HAP-1 (cell line): ENCODE data around the gene SMARCAL1.
"Not testable (repeated sequence)": the region's sequence is repeated elsewhere in the genome, so short reads cannot be mapped to it uniquely, and the experiment has no call there.

Source experiments
- DNase-seq, 2 experiments: peaks; one replicate each; pipeline ENCODE4 v3.0.0-alpha.2; 2016 to 2020; ENCODE audit warnings: low spot score in 2 of 2
- H3K27me3 ChIP-seq: fragments of 250-450 bp; sonication (Bioruptor Pico); 2 replicates; pipeline ENCODE4 v1.5.1; 2020; ENCODE audit warnings: low read depth, mild to moderate bottlenecking, moderate library complexity
- H3K36me3 ChIP-seq: fragments of 250-450 bp; sonication (Bioruptor Pico); replicated peaks from 2 replicates; pipeline ENCODE4 v1.5.1; 2020; ENCODE audit warnings: mild to moderate bottlenecking
- H3K4me1 ChIP-seq: fragments of 250-450 bp; sonication (Bioruptor Pico); 2 replicates; pipeline ENCODE4 v1.5.1; 2020; ENCODE audit warnings: mild to moderate bottlenecking
- H3K4me3 ChIP-seq: fragments of 250-450 bp; sonication (Bioruptor Pico); 2 replicates; pipeline ENCODE4 v1.5.1; 2020; ENCODE audit warnings: mild to moderate bottlenecking, moderate library complexity
- H3K9me3 ChIP-seq: fragments of 250-450 bp; sonication (Bioruptor Pico); 2 replicates; pipeline ENCODE4 v1.5.1; 2020; ENCODE audit warnings: mild to moderate bottlenecking, moderate library complexity
- in situ Hi-C: fragments of 300-500 bp; cut with MboI; formaldehyde crosslinking; loops from 3 replicates; pipeline ENCODE4 v1.14.3; 2020; ENCODE audit warnings: low sequenced_read_pairs, inconsistent platforms, mixed read lengths

Gene SMARCAL1

DNA sequence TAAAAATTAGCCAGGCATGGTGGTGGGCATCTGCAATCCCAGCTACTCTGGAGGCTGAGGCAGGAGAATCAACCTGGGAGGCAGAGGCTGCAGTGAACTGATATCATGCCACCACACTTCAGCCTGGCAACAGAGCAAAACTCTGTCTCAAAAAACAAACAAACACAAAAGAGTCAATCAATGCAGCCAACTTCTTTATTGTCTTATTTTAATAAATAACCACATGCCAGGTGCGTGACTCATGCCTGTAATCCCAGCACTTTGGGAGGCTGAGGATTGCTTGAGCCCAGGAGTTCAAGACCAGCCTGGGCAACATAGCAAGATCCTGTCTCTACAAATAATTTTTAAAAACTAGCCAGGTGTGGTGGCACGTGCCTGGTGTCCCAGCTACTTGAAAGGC, 27.9 kb upstream of the SMARCAL1 start:
- H3K9me3 ChIP-seq, DNase-seq, H3K4me3 ChIP-seq, H3K4me1 ChIP-seq, in situ Hi-C loops, H3K36me3 ChIP-seq: not testable (repeated sequence)
- H3K27me3 ChIP-seq = peaks cover 13% of the 10 kb centered on the region; the same call in 1 of the 2 replicates

DNA sequence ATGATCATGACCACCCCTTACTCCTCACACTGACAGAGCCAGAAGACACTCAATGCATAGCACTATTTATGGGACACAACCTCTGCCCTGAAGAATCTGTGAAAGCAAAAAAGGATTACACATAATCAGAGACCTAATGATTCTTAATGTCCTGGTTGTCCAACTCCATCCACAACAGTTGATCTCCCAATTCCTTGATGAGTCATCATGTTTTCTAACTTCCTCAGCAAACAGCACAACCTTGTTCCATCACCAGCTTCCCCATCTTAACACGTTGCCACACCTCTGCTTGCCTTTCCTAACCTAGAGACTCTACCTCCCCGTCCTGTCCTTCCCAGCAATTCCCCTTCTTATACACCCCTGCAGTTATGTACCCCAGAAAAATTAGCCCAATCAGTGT, 26.8 kb upstream of the SMARCAL1 start:
- no peaks in the 10 kb centered on the region for H3K36me3 ChIP-seq
- H3K27me3 ChIP-seq = peaks cover 7% of the 10 kb centered on the region; the same call in 1 of the 2 replicates
- DNase-seq = no peak
- no peaks in the 10 kb centered on the region for H3K4me1 ChIP-seq
- no peaks in the 10 kb centered on the region for H3K9me3 ChIP-seq
- in situ Hi-C loops = no loop called here
- H3K4me3 ChIP-seq = no peak overlapping the region

DNA sequence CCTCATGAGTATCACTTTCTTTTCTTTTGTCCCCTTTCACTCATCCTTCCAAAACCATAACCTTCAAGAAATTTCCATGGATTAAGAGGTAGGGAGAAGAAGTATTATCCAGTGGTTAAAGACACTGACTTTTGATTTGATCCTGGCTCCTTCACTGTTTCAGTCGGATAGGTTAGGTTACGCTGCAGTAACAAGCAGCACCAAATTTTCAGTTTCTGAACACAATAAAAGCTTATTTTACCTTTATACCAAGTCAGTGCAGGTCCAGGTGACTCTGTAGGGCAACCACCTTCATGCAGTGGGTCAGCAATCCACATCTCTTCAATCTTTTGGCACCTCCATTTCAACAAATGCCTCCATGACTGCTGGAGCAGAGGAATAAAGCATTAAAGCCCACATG, 25.0 kb upstream of the SMARCAL1 start:
- Histone ChIP-seq H3K4me1 (no peaks in the 10 kb centered on the region), H3K27me3 (peaks cover 4% of the 10 kb centered on the region; the same call in 1 of the 2 replicates), H3K36me3 (no peaks in the 10 kb centered on the region), H3K4me3 (no peak overlapping the region), H3K9me3 (no peaks in the 10 kb centered on the region)
- in situ Hi-C loops = no loop called here
- no peak for DNase-seq

DNA sequence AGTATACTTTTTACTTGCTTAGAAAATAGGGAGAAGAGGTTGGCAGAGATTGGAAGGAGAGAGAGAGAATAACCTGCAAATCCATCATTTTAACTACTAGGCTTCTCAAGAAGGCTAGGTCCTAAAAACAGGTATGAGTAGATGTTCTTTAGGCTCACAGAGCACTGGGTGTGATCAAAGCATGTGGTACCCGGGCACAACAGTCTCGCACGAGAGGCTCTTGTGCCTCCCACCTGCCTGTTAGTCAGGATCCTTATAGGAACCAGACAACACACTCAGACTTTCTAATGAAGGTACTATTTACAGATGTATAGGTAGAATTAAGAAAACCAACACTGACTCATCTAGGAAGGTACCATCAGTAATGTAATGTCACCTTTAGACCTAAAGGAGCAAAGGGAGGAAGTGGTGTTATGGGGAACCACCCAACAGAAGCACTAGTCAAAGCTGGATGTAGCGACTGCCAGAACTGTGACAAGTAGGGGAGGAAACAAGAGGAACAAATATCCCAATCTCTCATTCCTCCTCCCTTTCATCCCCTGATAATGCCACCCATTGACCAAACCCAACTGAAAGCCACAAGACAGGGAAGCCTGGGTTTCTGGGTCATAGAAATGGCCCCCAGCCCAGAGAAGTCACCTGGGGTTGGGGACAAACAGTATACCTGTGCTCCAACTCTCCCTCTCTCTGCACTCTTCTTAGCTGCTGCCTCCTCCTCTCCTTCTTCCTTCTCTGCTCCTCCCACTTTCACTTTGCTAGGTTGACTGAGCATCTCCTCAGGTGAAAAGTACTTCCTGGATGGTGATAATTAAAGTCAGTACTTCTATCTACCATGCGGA, 24.0 kb upstream of the SMARCAL1 start:
- in situ Hi-C loops = no loop called here
- no peak overlapping the region for H3K4me3 ChIP-seq
- peaks cover 4% of the 10 kb centered on the region; the same call in 1 of the 2 replicates for H3K27me3 ChIP-seq
- no peaks in the 10 kb centered on the region for H3K9me3 ChIP-seq
- no peaks in the 10 kb centered on the region for H3K4me1 ChIP-seq
- no peaks in the 10 kb centered on the region for H3K36me3 ChIP-seq
- no peak for DNase-seq

DNA sequence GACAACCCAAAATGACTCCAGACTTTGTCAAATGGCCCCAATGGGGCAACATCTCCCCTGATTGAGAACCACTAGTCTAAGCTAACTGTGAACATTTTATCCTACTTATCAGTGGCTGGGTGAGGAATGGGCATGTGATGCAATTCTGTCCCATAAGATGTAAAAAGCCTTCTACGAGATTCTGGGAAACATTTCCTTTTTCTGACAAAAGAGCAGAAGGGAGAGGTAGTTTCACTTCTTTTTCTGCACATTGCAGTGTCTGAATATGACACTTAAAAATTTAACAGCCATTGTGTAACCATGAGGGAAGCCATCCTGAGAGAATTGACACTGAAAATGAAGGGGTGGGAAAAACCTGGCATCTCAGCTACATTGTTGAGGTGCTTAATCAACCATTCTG, 22.7 kb upstream of the SMARCAL1 start:
- no peaks in the 10 kb centered on the region for H3K9me3 ChIP-seq

DNA sequence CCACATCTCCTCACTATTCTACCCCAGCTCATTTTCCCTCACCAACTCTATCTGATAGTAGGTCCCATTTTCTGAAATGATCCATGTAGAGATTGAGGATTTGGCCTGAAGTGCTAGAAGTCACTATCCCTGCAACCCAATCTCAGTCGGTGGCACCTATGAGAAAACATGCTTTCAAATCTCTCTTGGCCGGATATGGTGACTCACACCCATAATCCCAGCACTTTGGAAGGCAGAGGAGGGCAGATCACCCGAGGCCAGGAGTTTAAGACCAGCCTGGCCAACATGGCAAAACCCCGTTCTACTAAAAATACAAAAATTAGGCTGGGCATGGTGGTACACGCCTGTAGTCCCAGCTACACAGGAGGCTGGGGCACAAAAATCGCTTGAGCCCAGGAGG, 20.9 kb upstream of the SMARCAL1 start:
- Histone ChIP-seq H3K27me3 (peaks cover 3% of the 10 kb centered on the region; the same call in 1 of the 2 replicates), H3K36me3 (no peaks in the 10 kb centered on the region), H3K9me3 (no peaks in the 10 kb centered on the region), H3K4me3 (no peak overlapping the region), H3K4me1 (no peaks in the 10 kb centered on the region)
- no peak for DNase-seq
- in situ Hi-C loops = no loop called here

More for the DNA sequence above, 22.7 kb upstream of the SMARCAL1 start:
- in situ Hi-C loops = no loop called here
- DNase-seq = no peak
- Histone ChIP-seq H3K4me1 (no peaks in the 10 kb centered on the region), H3K27me3 (peaks cover 5% of the 10 kb centered on the region; the same call in 1 of the 2 replicates), H3K4me3 (no peak overlapping the region), H3K36me3 (no peaks in the 10 kb centered on the region)

DNA sequence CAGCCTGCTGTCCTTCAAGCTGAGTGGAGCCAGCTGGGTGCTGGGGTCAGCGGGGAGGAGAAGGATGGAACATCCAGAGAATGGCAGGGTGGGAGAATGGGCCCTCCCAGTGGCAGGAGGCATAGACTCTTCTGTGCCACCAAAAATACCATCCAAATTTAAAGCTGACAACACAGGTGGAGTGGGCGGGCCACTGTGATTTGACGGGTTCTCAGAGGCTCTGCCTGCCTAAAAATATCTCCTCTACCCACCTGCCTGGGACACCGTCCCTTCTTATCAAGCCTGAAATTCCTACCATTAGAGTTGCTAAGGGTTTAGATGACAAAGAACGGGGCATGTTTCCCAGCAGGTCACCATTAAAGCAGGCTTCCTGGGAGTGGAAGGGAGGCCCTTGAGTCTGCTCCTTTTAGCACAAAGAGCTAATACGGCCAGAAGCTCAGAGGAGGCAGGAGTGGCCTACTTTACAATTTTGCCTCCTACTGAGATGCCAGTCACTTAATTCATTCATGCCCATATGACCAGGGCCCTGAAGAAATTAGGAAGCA, 20.2 kb upstream of the SMARCAL1 start:
- Histone ChIP-seq H3K9me3 (no peaks in the 10 kb centered on the region), H3K36me3 (no peaks in the 10 kb centered on the region), H3K4me3 (no peak overlapping the region), H3K4me1 (no peaks in the 10 kb centered on the region), H3K27me3 (peaks cover 3% of the 10 kb centered on the region; the same call in 1 of the 2 replicates)
- no peak for DNase-seq
- in situ Hi-C loops = no loop called here

DNA sequence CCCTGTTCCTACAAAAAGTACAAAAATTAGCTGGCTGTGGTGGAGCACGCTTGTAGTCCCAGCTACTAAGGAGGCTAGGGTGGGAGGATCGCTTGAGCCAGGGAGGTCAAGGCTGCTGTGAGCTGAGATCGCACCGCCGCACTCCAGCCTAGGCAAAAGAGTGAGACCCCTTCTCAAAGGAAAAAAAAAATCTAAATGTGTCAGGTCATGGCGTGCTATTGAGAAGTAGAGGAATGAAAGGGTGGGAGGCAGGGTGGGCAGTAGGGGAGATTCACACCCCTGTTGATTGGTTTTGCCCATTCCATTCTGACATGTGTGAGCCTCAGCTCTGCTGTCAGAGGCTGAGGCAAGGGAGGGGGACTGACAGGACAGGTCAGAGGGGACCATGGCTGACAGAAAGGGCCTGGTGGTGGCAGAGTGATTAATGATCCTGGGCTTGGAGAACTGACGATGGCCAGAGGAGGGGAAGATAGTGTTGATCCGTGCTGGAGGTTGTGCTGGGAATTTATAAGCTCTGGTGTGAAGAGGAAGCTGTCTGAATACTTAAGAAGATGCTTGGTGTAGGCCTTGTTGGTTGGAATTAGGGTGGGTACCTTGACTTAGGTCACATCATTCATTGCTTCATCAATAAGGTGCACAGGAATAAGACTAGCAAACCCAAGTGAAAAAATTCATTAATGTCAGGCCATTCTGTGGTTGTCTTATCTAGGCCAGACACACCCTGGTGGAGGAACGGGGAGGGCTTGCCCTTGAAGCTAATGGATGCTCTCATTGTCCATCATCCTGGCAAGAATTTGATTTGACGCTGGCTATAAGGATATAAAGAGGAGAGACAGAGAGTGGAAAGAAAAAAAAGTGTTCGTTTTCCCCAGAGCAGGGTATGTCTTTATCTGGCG, 19.1 kb upstream of the SMARCAL1 start:
- in situ Hi-C loops = no loop called here
- Histone ChIP-seq H3K36me3 (no peaks in the 10 kb centered on the region), H3K27me3 (peaks cover 3% of the 10 kb centered on the region; the same call in 1 of the 2 replicates), H3K9me3 (no peaks in the 10 kb centered on the region), H3K4me3 (no peak overlapping the region), H3K4me1 (no peaks in the 10 kb centered on the region)
- DNase-seq = no peak

DNA sequence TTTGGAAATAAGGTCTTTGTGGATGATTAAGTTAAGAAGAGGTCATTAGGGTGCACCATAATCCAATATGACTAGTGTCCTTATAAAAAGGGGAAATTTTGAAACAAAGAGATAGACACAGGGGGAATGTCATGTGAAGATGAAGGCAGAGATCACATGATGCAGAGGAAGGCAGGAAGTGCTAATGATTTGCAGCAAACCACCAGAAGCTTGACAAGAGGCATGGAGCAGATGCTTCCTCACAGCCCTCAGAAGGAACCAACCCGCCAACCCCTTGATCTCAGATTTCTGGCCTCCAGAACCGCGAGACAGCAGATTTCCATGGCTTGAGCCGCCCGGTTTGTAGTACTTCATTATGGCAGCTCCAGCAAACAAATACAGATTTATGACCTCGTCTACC, 17.4 kb upstream of the SMARCAL1 start:
- DNase-seq = no peak
- in situ Hi-C loops = no loop called here
- Histone ChIP-seq H3K27me3 (peaks cover 3% of the 10 kb centered on the region; the same call in 1 of the 2 replicates), H3K9me3 (no peaks in the 10 kb centered on the region), H3K4me1 (no peaks in the 10 kb centered on the region), H3K36me3 (no peaks in the 10 kb centered on the region), H3K4me3 (no peak overlapping the region)

DNA sequence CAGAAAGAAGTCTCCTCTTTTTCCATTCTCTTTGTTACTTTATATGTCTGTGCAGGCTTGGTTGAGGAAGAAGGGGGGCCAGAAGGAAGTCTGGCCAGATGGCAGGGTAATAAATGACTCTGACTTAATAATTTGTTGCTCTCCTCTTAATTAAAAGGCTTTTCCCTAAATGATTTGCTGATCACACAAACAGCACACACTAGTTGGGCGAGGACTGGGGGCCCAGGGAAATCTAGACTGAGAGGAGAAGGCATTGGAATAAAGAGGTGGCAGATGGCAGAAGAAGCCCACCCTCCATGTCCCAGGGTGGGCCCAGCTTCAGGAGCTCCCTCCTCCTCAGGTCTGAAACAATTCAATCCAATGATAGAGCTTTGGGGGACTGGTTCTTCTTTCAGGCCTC, 12.7 kb upstream of the SMARCAL1 start:
- H3K4me3 ChIP-seq = no peak overlapping the region
- in situ Hi-C loops = no loop called here
- no peaks in the 10 kb centered on the region for H3K4me1 ChIP-seq
- no peaks in the 10 kb centered on the region for H3K9me3 ChIP-seq
- no peak for DNase-seq
- no peaks in the 10 kb centered on the region for H3K36me3 ChIP-seq
- peaks cover 5% of the 10 kb centered on the region for H3K27me3 ChIP-seq

DNA sequence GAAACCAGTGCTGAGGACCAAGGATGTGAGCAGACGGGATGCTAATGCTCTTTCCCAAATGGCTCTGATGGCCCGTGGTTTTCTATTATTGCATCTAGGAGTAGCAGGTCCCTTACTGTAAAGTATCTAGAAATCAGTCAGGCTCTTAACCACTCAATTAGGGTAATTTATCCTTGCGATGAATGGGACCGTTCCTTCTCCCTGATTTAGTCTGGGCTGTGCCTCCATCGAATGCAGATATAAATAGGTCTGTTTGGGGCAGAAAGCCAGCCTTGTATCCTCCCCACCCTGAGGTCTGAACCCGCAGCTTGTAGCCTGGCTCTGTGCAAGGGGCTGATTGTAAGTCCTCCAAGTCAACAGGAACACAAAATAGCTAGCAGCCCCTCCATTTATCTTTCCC, 9.5 kb upstream of the SMARCAL1 start:
- Histone ChIP-seq H3K9me3 (no peaks in the 10 kb centered on the region), H3K4me1 (no peaks in the 10 kb centered on the region; the same call in 1 of the 2 replicates), H3K36me3 (no peaks in the 10 kb centered on the region), H3K4me3 (no peak overlapping the region), H3K27me3 (peaks cover 10% of the 10 kb centered on the region)
- no peak for DNase-seq
- in situ Hi-C loops = no loop called here

DNA sequence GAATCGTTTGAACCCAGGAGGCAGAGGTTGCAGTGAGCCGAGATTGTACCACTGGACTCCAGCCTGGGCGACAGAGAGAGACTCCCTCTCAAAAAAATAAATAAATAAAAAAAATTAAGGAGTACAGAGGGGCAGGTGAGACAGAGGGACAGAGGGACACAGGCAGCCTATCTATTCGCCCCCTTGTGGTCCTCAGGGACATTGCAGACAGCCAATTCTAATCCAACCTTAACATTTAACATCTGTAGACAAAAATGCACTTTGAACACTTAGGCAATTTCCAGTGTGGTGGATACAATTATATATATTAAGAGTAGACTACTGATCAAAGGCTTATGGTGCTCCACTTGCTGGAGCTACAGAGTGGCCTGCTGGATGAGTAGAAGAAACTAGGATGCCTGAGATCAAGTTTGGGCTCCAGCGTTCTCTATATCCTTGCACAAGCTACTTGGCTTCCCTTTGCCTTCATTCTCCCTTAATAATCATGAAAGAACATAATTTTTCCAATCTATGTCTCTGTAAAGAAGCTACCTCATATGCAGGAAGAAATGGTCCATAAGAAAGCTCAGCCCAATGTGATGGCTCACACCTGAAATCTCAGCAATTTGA, 8.2 kb upstream of the SMARCAL1 start:
- H3K4me3 ChIP-seq = no peak overlapping the region
- no peaks in the 10 kb centered on the region for H3K36me3 ChIP-seq
- no peaks in the 10 kb centered on the region for H3K9me3 ChIP-seq
- in situ Hi-C loops = no loop called here
- no peaks in the 10 kb centered on the region; the same call in 1 of the 2 replicates for H3K4me1 ChIP-seq
- peaks cover 10% of the 10 kb centered on the region for H3K27me3 ChIP-seq
- DNase-seq = peak in 1 of 2 experiments; percentile 54

DNA sequence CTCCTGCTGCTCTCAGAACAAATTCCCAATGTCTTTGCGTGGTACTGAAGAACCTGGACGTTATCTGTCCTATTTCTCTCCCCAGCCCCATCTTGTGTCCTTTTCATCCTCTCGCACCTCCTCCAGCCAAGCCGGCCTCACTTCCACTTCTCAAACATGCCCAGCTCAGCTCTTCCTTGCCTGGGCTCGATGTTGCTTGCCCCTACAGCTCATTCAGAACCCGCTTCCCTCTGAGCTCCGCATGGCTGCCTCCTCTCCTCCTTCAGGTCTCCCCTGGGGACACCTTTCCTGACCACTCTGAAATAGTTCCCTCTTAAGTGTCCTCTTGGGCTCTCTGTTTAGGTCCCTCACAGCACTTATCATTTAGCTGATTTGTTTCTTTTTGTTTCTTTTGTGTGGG, 6.7 kb upstream of the SMARCAL1 start:
- in situ Hi-C loops = no loop called here
- Histone ChIP-seq H3K27me3 (peaks cover 7% of the 10 kb centered on the region), H3K4me1 (no peaks in the 10 kb centered on the region; the same call in 1 of the 2 replicates), H3K9me3 (no peaks in the 10 kb centered on the region), H3K36me3 (no peaks in the 10 kb centered on the region), H3K4me3 (no peak overlapping the region)
- DNase-seq = no peak
